SJCRH30 (cell line): ENCODE measurements around the gene ZNHIT1. TPM values are rescaled to one million over a fixed set of nuclear protein-coding genes. Genes with fewer than 3 reads are reported as not detected.
A peak's percentile ranks its signal among the peaks of the same experiment; 100 is the strongest.
"Not testable (repeated sequence)": the region's sequence is repeated elsewhere in the genome, so short reads cannot be mapped to it uniquely, and the experiment has no call there.

Source experiments
- DNase-seq, 2 experiments: peaks; one replicate each; pipeline ENCODE4 v3.0.0-alpha.2; 2015 to 2020
- H3K27ac ChIP-seq: fragments of 250-450 bp; sonication (Bioruptor Pico); 2 replicates; pipeline ENCODE4 v1.5.1; 2020; ENCODE audit warnings: mild to moderate bottlenecking, moderate library complexity
- H3K27me3 ChIP-seq: fragments of 250-450 bp; sonication (Bioruptor Pico); 2 replicates; pipeline ENCODE4 v1.5.1; 2020; ENCODE audit warnings: mild to moderate bottlenecking, moderate library complexity
- H3K36me3 ChIP-seq: fragments of 250-450 bp; sonication (Bioruptor Pico); 2 replicates; pipeline ENCODE4 v1.5.1; 2020; ENCODE audit warnings: mild to moderate bottlenecking, moderate library complexity
- H3K4me1 ChIP-seq: fragments of 250-450 bp; sonication (Bioruptor Pico); 2 replicates; pipeline ENCODE4 v1.5.1; 2020; ENCODE audit warnings: mild to moderate bottlenecking, moderate library complexity
- H3K4me3 ChIP-seq: fragments of 250-450 bp; sonication (Bioruptor Pico); 2 replicates; pipeline ENCODE4 v1.5.1; 2020; ENCODE audit warnings: mild to moderate bottlenecking, moderate library complexity
- H3K9me3 ChIP-seq: fragments of 250-450 bp; sonication (Bioruptor Pico); replicated peaks from 2 replicates; pipeline ENCODE4 v1.5.1; 2020; ENCODE audit warnings: mild to moderate bottlenecking, moderate library complexity
- total RNA-seq: library from RNA; depleted of rRNA; stranded (reverse); fragments of >200 nt; shearing (Covaris generic); gene quantifications from 2 replicates; pipeline ENCODE4 v1.2.3, GENCODE V29; 2014

ZNHIT1 gene
- total RNA-seq, 1 experiment from 2014 or later = 67.0 TPM

GRCh38 chr7:101179117-101179516, 38.8 kb upstream of the ZNHIT1 start:
- peak; percentile 35 to 56 for DNase-seq
- peaks cover 24% of the 10 kb centered on the region; the same call in 1 of the 2 replicates for H3K27me3 ChIP-seq

DNA sequence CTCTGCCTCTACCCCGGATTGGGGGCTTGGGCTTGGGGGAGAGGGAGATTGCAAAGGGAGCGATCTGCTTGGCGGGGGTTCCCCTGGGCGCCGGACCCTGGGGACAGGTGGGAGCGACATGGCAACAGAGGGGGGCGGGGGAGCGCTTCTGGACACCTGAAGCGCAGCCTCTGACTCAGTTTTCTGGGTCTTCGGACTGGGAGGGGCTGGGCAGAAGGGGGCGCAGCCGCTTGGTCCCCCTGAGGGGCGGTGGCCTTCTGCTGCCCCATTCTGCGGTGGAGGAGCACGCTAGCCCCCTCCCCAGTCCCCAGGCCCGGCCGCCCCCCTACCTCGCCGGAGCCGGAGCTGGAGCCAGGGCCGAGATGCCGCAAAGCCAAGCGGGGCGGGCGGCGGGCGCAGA, 38.3 kb upstream of the ZNHIT1 start:
- H3K4me3 ChIP-seq = no peak overlapping the region
- no peaks in the 10 kb centered on the region for H3K36me3 ChIP-seq
- no peaks in the 10 kb centered on the region for H3K4me1 ChIP-seq
- H3K27ac ChIP-seq = no peak overlapping the region
- H3K9me3 ChIP-seq = no peaks in the 10 kb centered on the region
- no peak for DNase-seq
- peaks cover 18% of the 10 kb centered on the region; the same call in 1 of the 2 replicates for H3K27me3 ChIP-seq

More at GRCh38 chr7:101179117-101179516, 38.8 kb upstream of the ZNHIT1 start:
- Histone ChIP-seq H3K9me3 (no peaks in the 10 kb centered on the region), H3K4me3 (no peak overlapping the region), H3K4me1 (no peaks in the 10 kb centered on the region), H3K27ac (no peak overlapping the region), H3K36me3 (no peaks in the 10 kb centered on the region)

DNA sequence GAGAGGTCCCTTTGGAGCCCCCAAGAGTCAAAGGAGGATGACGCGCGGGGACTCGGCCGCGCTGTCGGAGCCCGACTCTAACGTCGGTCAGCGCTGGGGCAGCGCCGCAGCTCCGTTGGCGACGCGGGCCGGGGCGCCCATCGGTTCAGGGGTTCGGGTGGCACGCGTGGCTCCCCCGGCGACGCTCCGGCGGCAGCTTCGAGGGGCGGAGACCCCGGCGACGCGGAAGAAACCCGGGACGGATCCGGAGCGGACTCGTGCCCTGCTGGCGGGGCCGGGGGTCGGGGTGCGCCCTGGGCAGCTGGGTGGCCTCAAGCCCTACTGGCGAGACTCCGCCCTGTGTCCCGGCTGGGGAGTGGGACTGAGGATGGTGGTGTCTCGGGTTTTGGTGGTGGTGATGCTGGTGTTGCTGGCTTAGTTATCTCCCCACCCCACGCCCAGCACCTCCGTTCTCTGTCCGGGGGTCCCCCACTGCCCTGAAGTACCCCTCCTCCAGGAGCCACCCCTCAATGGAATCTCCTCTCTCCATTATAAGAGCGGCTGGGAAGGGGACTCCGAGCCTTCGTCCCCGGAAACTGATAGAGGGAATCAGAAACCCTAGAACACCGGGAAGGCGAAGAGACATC, 37.7 kb upstream of the ZNHIT1 start, which contains the start of gene NAT16:
Gene NAT16, minus strand, starts transcription at position 164 of the 626 bp plus-strand sequence. CDS start 5,486 bp downstream, outside the sequence.
- H3K9me3 ChIP-seq = no peaks in the 10 kb centered on the region
- no peaks in the 10 kb centered on the region for H3K4me1 ChIP-seq
- no peak within 1 kb of the TSS for H3K27ac ChIP-seq
- H3K27me3 ChIP-seq = peaks cover 18% of the 10 kb centered on the region; the same call in 1 of the 2 replicates
- H3K4me3 ChIP-seq = no peak within 1 kb of the TSS
- DNase-seq = no peak
- no peaks in the 10 kb centered on the region for H3K36me3 ChIP-seq

- Histone ChIP-seq H3K4me3 (no peak overlapping the region), H3K4me1 (no peaks in the 10 kb centered on the region), H3K27me3 (peaks cover 4% of the 10 kb centered on the region), H3K27ac (no peak overlapping the region), H3K9me3 (no peaks in the 10 kb centered on the region), H3K36me3 (no peaks in the 10 kb centered on the region)
- no peak for DNase-seq
Observed at GRCh38 chr7:101185258-101185839, 32.6 kb upstream of the ZNHIT1 start.

DNA sequence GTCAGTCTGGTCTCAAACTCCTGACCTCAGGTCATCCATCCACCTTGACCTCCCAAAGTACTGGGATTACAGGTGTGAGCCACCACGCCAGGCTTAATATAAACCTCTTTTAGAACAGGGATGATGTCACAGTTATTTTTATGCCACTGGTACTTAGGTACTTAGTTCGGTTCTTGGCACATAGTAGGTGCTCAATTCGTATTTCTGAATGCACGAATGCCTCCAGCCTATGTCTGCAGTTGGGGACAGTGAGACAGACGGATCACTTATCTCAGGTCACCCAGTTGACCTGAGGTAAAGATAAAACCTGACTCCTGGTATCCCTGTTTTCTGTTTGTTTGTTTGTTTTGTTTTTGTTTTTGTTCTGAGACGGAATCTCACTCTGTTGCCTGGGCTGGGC, 31.8 kb upstream of the ZNHIT1 start:
- no peak for DNase-seq
- Histone ChIP-seq H3K27ac (no peak overlapping the region), H3K27me3 (peaks cover 7% of the 10 kb centered on the region), H3K9me3 (no peaks in the 10 kb centered on the region), H3K4me3 (no peak overlapping the region), H3K4me1 (no peaks in the 10 kb centered on the region), H3K36me3 (no peaks in the 10 kb centered on the region)

- H3K9me3 ChIP-seq = no peaks in the 10 kb centered on the region
- H3K36me3 ChIP-seq = no peaks in the 10 kb centered on the region
- no peak for DNase-seq
- peaks cover 9% of the 10 kb centered on the region for H3K27me3 ChIP-seq
- H3K4me1 ChIP-seq = no peaks in the 10 kb centered on the region
- no peak overlapping the region for H3K4me3 ChIP-seq
- no peak overlapping the region for H3K27ac ChIP-seq
Observed at GRCh38 chr7:101186844-101187428, 31.0 kb upstream of the ZNHIT1 start.

DNA sequence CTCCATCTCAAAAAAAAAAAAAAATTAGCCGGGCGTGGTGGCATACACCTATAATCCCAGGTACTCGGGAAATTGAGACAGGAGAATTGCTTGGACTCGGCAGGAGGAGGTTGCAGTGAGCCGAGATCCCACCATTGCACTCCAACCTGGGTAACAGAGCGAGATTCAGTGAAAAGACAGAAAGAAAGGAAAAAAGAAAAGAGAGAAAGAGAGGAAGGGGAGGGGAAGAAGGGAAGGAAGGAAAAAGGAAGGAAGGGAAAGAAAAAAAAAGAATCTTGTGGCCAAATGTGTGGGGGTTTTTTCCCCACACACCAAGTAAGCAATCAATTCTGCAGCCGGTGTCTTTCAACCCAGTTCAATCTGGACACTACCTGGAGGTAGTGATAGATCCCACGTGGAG, 28.9 kb upstream of the ZNHIT1 start:
- H3K27ac ChIP-seq = no peak overlapping the region
- DNase-seq = no peak

GRCh38 chr7:101195884-101196283, 22.1 kb upstream of the ZNHIT1 start:
- Histone ChIP-seq H3K27me3 (peaks cover 7% of the 10 kb centered on the region; the same call in 1 of the 2 replicates), H3K27ac (no peak overlapping the region), H3K36me3 (no peaks in the 10 kb centered on the region), H3K4me1 (no peaks in the 10 kb centered on the region), H3K4me3 (no peak overlapping the region), H3K9me3 (no peaks in the 10 kb centered on the region)
- no peak for DNase-seq

More for the DNA sequence above, 28.9 kb upstream of the ZNHIT1 start:
- Histone ChIP-seq H3K4me1 (no peaks in the 10 kb centered on the region), H3K27me3 (peaks cover 9% of the 10 kb centered on the region), H3K36me3 (no peaks in the 10 kb centered on the region), H3K4me3 (no peak overlapping the region), H3K9me3 (no peaks in the 10 kb centered on the region)

- Histone ChIP-seq H3K4me1 (no peaks in the 10 kb centered on the region), H3K27me3 (peaks cover 13% of the 10 kb centered on the region; the same call in 1 of the 2 replicates), H3K27ac (no peak overlapping the region), H3K9me3 (no peaks in the 10 kb centered on the region), H3K36me3 (no peaks in the 10 kb centered on the region), H3K4me3 (no peak overlapping the region)
- no peak for DNase-seq
Observed at GRCh38 chr7:101197991-101198390, 20.0 kb upstream of the ZNHIT1 start.

DNA sequence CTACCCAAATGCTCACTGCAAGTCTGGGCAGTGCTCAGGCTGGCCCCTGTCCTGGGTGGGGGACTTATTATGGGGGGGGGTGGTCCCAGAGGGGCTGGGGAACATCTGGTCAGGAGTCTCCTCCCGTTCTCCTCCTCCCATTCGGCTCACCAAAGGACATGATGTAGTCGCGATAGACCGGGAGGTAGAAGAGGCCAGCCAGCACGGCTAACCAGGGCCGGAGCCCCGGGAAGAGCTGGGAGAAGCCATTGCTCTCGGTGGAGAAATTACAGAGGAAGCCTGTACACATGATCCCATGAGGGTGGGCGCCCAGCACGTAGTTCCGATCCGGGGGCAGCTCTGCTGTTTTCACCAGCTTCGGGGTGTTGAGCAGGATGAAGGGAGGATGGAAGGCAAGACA, 19.5 kb upstream of the ZNHIT1 start:
- H3K4me1 ChIP-seq = no peaks in the 10 kb centered on the region
- H3K4me3 ChIP-seq = no peak overlapping the region
- DNase-seq = no peak
- no peaks in the 10 kb centered on the region for H3K36me3 ChIP-seq
- no peaks in the 10 kb centered on the region for H3K9me3 ChIP-seq
- H3K27ac ChIP-seq = no peak overlapping the region
- H3K27me3 ChIP-seq = peaks cover 13% of the 10 kb centered on the region; the same call in 1 of the 2 replicates

DNA sequence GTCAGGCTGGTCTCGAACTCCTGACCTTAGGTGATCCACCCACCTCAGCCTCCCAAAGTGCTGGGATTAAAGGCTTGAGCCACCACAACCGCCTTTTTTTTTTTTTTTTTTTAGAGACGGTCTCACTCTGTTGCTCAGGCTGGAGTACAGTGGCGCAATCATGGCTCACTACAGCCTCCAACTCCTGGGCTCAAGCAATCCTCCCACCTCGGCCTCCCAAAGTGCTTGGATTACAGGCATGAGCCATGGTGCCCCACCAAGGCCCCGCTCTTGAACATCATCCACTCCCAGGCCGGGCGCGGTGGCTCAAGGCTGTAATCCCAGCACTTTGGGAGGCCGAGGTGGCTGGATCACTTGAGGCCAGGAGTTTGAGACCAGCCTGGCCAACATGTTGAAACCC, 18.4 kb upstream of the ZNHIT1 start:
- H3K36me3 ChIP-seq, H3K4me3 ChIP-seq, DNase-seq, H3K27ac ChIP-seq, H3K4me1 ChIP-seq, H3K9me3 ChIP-seq: not testable (repeated sequence)
- peaks cover 13% of the 10 kb centered on the region; the same call in 1 of the 2 replicates for H3K27me3 ChIP-seq

DNA sequence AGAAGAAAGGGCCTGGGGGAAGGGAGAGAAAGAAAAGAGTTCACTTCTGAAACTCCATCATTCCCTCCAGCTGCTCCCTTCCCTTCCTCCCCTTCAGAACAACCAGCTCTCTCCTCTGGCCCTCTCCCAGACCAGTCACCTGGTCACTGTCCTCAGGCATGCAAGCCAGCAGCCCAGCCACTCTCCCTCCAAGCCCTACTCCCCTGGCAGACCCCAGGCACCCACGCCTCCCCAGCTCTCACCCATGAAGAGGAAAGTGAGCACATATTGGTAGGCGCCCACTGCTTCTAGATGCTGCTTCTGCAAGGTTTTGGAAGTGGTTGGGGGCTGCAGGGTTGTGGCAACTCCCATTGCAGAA, 17.5 kb upstream of the ZNHIT1 start:
- Histone ChIP-seq H3K27ac (no peak overlapping the region), H3K36me3 (no peaks in the 10 kb centered on the region), H3K4me1 (no peaks in the 10 kb centered on the region), H3K9me3 (no peaks in the 10 kb centered on the region), H3K4me3 (no peak overlapping the region), H3K27me3 (peaks cover 13% of the 10 kb centered on the region; the same call in 1 of the 2 replicates)
- no peak for DNase-seq

GRCh38 chr7:101200862-101201599, 16.9 kb upstream of the ZNHIT1 start, which contains the start of gene MOGAT3:
Gene MOGAT3 (minus strand): TSS chr7:101201036. CDS start chr7:101200854, 182 bp downstream.
- Histone ChIP-seq H3K36me3 (peaks cover 2% of the 10 kb centered on the region; the same call in 1 of the 2 replicates), H3K9me3 (no peaks in the 10 kb centered on the region), H3K27me3 (peaks cover 13% of the 10 kb centered on the region; the same call in 1 of the 2 replicates), H3K4me1 (no peaks in the 10 kb centered on the region), H3K4me3 (no peak within 1 kb of the TSS), H3K27ac (no peak within 1 kb of the TSS)
- no peak for DNase-seq

DNA sequence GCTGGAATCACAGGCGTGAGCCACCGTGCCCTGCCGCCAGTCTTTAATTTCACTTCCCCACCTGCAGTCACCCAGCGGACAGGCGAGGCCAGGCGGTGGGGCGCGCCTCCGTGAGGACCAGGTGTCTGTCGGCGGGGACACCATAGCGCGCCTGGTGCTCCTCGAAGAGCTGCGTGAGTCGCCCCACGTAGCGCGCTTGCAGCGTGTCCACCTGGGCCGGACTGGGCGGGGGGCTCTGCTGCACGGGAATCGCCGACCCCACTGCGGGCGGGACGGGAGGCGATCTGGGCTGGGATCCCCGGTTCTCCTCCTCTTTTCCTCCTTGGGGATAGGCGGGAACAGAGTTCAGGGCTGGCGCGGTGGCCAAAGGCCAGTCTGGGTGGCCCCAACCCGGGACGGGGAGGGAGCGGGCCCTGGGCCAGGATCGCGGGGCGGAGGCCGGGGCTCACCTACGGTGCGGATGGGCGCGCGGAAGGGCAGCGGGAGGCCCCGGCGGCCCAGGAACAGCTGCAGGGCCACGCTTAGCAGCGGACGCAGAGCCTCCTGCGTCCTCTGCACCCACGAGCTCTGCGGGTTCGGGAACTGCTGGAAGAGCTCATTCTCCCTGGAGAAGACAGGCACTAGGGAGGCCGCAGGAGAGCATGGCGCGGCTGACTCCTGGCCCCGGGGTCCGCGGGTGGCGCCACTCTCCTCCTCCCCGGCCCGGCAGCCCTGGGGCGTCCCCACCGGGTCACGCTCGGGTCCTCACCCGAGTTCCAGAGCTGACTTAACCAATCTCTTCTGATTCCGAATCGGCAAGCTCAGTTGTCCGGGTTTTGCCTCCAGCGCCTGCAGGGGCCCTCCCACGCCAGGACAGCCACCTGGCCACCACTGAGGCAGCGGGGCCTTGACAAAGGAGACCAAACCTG, 16.0 kb upstream of the ZNHIT1 start:
- Histone ChIP-seq H3K4me3 (no peak overlapping the region), H3K27me3 (peaks cover 13% of the 10 kb centered on the region; the same call in 1 of the 2 replicates), H3K27ac (no peak overlapping the region), H3K9me3 (no peaks in the 10 kb centered on the region), H3K4me1 (no peaks in the 10 kb centered on the region), H3K36me3 (peaks cover 5% of the 10 kb centered on the region; the same call in 1 of the 2 replicates)
- peak in 1 of 2 experiments; percentile 23 for DNase-seq
